Measurements from ENCODE around the gene SLC24A3. TPM values are rescaled to one million over a fixed set of nuclear protein-coding genes. Genes with fewer than 3 reads are reported as not detected.

The SLC24A3 gene
- total and polyA plus RNA-seq, 2 donors from 2014 or later, result 0.86 to 5.2 TPM

DNA sequence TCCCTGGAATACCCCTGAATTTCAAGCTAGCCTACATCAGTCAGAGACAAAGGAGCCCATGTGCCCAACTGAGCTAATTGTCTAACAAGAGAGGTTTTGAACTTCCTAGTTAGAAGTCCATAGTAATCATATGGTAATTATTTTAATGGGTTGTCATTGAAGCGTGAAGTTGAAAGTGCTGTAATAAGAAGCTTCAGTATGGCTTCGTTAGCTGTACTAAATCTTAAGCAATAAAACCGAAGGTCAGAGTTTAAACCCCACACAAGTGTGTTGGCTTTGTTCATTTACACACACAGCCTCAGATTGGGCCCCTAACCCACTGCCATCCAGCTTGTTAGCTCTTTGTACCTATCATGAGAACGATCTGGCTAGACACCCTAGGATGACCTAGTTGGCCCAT, 350.0 kb downstream of the SLC24A3 start:
- H3K27me3 ChIP-seq (ENCODE audit: control insufficient read depth, insufficient read depth, low read length), result no peaks in the 10 kb centered on the region
- no peak overlapping the region for H3K4me3 ChIP-seq (ENCODE audit: low read length in 3 of 3)
- no peak overlapping the region for H3K27ac ChIP-seq (ENCODE audit: low read depth in 2 of 2, low read length in 2 of 2)
- no peak for FAIRE-seq
- intact Hi-C loops (cut with DNase I), result no loop called here
- no peak for DNase-seq
- no peaks in the 10 kb centered on the region for H3K9me3 ChIP-seq (ENCODE audit: control insufficient read depth in 2 of 3, insufficient read depth in 1 of 3, low read length in 3 of 3)
- TF ChIP-seq, protein P1, sequence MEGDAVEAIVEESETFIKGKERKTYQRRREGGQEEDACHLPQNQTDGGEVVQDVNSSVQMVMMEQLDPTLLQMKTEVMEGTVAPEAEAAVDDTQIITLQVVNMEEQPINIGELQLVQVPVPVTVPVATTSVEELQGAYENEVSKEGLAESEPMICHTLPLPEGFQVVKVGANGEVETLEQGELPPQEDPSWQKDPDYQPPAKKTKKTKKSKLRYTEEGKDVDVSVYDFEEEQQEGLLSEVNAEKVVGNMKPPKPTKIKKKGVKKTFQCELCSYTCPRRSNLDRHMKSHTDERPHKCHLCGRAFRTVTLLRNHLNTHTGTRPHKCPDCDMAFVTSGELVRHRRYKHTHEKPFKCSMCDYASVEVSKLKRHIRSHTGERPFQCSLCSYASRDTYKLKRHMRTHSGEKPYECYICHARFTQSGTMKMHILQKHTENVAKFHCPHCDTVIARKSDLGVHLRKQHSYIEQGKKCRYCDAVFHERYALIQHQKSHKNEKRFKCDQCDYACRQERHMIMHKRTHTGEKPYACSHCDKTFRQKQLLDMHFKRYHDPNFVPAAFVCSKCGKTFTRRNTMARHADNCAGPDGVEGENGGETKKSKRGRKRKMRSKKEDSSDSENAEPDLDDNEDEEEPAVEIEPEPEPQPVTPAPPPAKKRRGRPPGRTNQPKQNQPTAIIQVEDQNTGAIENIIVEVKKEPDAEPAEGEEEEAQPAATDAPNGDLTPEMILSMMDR (IDR thresholded peaks at IDR 0.05; ENCODE audit: borderline replicate concordance, extremely low read depth, insufficient read depth), result no peak
- H3K4me1 ChIP-seq (ENCODE audit: control insufficient read depth in 2 of 3, insufficient read depth in 2 of 3, low read depth in 1 of 3, low read length in 3 of 3), result no peaks in the 10 kb centered on the region
- H3K36me3 ChIP-seq (ENCODE audit: control insufficient read depth in 2 of 3, insufficient read depth in 3 of 3, low read length in 3 of 3), result no peaks in the 10 kb centered on the region
- H3K9ac ChIP-seq (ENCODE audit: low read length in 3 of 3), result no peak overlapping the region

DNA sequence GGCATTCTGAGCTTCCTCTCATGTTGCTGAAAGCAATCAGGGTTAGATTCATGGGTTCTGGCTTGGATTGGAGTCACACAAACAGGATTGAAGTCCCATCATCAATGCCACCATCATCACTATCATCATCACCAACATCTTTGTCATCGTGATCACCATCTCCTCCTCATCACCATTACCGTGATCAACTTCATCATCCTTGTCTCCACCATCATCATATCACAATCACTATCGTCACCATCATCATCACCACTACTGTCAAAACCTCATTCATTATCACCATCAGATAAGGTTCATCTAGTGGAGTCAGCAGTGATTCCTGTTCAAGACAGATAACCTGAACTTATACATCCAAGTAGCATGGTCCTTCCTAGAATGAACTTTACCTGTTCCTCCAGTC, 351.8 kb downstream of the SLC24A3 start:
- H3K36me3 ChIP-seq (ENCODE audit: control insufficient read depth in 2 of 3, insufficient read depth in 3 of 3, low read length in 3 of 3), result no peaks in the 10 kb centered on the region
- no peak overlapping the region for H3K27ac ChIP-seq (ENCODE audit: low read depth in 2 of 2, low read length in 2 of 2)
- H3K4me1 ChIP-seq (ENCODE audit: control insufficient read depth in 2 of 3, insufficient read depth in 2 of 3, low read depth in 1 of 3, low read length in 3 of 3), result no peaks in the 10 kb centered on the region
- H3K9ac ChIP-seq (ENCODE audit: low read length in 3 of 3), result no peak overlapping the region
- H3K9me3 ChIP-seq (ENCODE audit: control insufficient read depth in 2 of 3, insufficient read depth in 1 of 3, low read length in 3 of 3), result no peaks in the 10 kb centered on the region
- intact Hi-C loops (cut with DNase I), result no loop called here
- no peaks in the 10 kb centered on the region for H3K27me3 ChIP-seq (ENCODE audit: control insufficient read depth, insufficient read depth, low read length)
- H3K4me3 ChIP-seq (ENCODE audit: low read length in 3 of 3), result no peak overlapping the region
- TF ChIP-seq, protein P1 (IDR thresholded peaks at IDR 0.05; ENCODE audit: borderline replicate concordance, extremely low read depth, insufficient read depth), result no peak
- FAIRE-seq (no peak), DNase-seq (no peak)

DNA sequence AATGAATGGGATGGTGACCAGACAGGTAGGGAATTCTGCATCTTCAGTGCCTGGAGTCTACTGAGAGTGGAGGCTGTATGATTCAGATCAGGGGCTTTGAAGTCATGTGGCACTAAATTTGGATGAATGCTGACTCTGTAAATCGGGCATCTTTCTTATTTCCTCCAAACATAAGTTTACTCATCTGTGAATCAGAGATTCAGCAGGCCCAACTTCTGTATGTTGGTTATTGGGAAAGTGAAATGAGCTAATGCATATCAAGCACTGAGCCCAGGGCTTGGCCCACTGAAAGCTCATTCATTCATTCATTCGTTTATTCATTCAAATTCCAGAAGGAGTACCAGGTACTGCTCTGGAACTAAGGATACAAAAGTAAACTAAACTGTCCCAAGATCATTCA, 353.3 kb downstream of the SLC24A3 start:
- no peaks in the 10 kb centered on the region for H3K36me3 ChIP-seq (ENCODE audit: control insufficient read depth in 2 of 3, insufficient read depth in 3 of 3, low read length in 3 of 3)
- TF ChIP-seq, protein P1 (IDR thresholded peaks at IDR 0.05; ENCODE audit: borderline replicate concordance, extremely low read depth, insufficient read depth), result no peak
- H3K9me3 ChIP-seq (ENCODE audit: control insufficient read depth in 2 of 3, insufficient read depth in 1 of 3, low read length in 3 of 3), result no peaks in the 10 kb centered on the region
- H3K27ac ChIP-seq (ENCODE audit: low read depth in 2 of 2, low read length in 2 of 2), result no peak overlapping the region
- H3K27me3 ChIP-seq (ENCODE audit: control insufficient read depth, insufficient read depth, low read length), result no peaks in the 10 kb centered on the region
- DNase-seq, result no peak
- no peak overlapping the region for H3K9ac ChIP-seq (ENCODE audit: low read length in 3 of 3)
- intact Hi-C loops (cut with DNase I), result no loop called here
- FAIRE-seq, result no peak
- no peaks in the 10 kb centered on the region for H3K4me1 ChIP-seq (ENCODE audit: control insufficient read depth in 2 of 3, insufficient read depth in 2 of 3, low read depth in 1 of 3, low read length in 3 of 3)
- H3K4me3 ChIP-seq (ENCODE audit: low read length in 3 of 3), result no peak overlapping the region

DNA sequence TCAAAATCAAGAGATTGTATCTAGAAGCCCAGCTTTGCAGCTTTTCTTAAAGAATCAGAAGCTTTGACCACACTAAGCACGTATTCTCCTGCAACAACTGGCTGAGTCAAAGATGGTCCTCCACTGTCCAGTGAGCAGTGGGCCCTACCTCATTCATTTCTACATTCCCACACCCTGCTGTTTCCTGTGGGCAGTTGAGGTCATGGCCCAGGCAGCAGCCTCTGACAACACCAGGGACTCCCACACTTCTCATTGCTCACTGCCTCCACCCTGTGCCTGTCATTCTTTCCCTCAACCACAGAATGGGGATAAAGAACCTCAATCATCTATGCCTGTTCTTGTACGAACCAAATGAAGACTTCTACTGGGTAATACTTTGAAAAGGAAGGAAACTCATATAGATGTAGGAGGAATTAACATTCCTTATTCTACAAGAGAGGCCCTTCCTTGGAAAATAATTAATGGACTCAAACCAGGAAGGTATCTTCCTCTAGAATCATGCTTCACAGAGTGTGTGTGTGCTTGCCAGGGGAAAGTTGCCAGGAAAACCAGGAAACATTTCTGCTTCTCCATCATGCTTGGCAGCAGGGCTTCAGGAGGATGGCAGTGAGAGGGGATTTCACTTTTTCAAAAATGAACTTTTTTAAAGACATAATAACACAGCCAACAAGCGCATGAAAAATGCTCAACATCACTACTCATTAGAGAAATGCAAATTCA, 353.9 kb downstream of the SLC24A3 start:
- no peak overlapping the region for H3K27ac ChIP-seq (ENCODE audit: low read depth in 2 of 2, low read length in 2 of 2)
- H3K9ac ChIP-seq (ENCODE audit: low read length in 3 of 3), result no peak overlapping the region
- H3K4me3 ChIP-seq (ENCODE audit: low read length in 3 of 3), result no peak overlapping the region
- H3K36me3 ChIP-seq (ENCODE audit: control insufficient read depth in 2 of 3, insufficient read depth in 3 of 3, low read length in 3 of 3), result no peaks in the 10 kb centered on the region
- DNase-seq (no peak), FAIRE-seq (no peak)
- intact Hi-C loops (cut with DNase I), result no loop called here
- H3K27me3 ChIP-seq (ENCODE audit: control insufficient read depth, insufficient read depth, low read length), result no peaks in the 10 kb centered on the region
- no peaks in the 10 kb centered on the region for H3K9me3 ChIP-seq (ENCODE audit: control insufficient read depth in 2 of 3, insufficient read depth in 1 of 3, low read length in 3 of 3)
- TF ChIP-seq, protein P1 (IDR thresholded peaks at IDR 0.05; ENCODE audit: borderline replicate concordance, extremely low read depth, insufficient read depth), result no peak
- H3K4me1 ChIP-seq (ENCODE audit: control insufficient read depth in 2 of 3, insufficient read depth in 2 of 3, low read depth in 1 of 3, low read length in 3 of 3), result no peaks in the 10 kb centered on the region

All from kidney (tissue), 14 donors.